GM12878 (cell line): ENCODE measurements around the gene GZMM. TPM values are rescaled to one million over a fixed set of nuclear protein-coding genes. Genes with fewer than 3 reads are reported as not detected.

Source experiments
- ATF7 ChIP-seq: fragments of 450-650 bp; IDR thresholded peaks from 2 replicates; pipeline ENCODE4 v1.6.1; 2016; ENCODE audit warnings: low read depth, mild to moderate bottlenecking
- BACH1 ChIP-seq: fragments of 450-650 bp; IDR thresholded peaks from 2 replicates; pipeline ENCODE4 v1.6.1; 2017; ENCODE audit warnings: mild to moderate bottlenecking, borderline replicate concordance
- CHD1 ChIP-seq: IDR thresholded peaks from 2 replicates; pipeline ENCODE4 v1.6.1; 2012; ENCODE audit warnings: low read depth, low read length, improper control_type of control experiment
- CHD4 ChIP-seq: fragments of 200-600 bp; sonication (generic); IDR thresholded peaks from 2 replicates; pipeline ENCODE4 v1.6.1; 2016; ENCODE audit warnings: mild to moderate bottlenecking
- EED ChIP-seq: sonication (generic); IDR thresholded peaks from 2 replicates; pipeline ENCODE4 v1.6.1; 2016; ENCODE audit warnings: antibody characterized with exemption, low read depth
- EGR1 ChIP-seq, 2 experiments: IDR thresholded peaks; 1 replicate in 1 of 2; 2 replicates in 1 of 2; pipeline ENCODE4 v1.6.1; 2011 to 2012; ENCODE audit warnings: low read depth in 2 of 2, low read length in 2 of 2, borderline replicate concordance in 1 of 2, mild to moderate bottlenecking in 1 of 2, moderate library complexity in 1 of 2
- EP300 ChIP-seq, 2 experiments: fragments of 150-350 bp in 1 of 2; IDR thresholded peaks; 2 replicates each; pipeline ENCODE4 v1.6.1; 2011 to 2012; ENCODE audit warnings: low read depth in 2 of 2, low read length in 2 of 2, borderline replicate concordance in 1 of 2, improper control_type of control experiment in 1 of 2, inconsistent platforms in 1 of 2; ENCODE audit not compliant: control insufficient read depth in 1 of 2
- GATAD2B ChIP-seq: fragments of 450-650 bp; conservative IDR thresholded peaks from 2 replicates; pipeline ENCODE4 v1.6.1; 2017; ENCODE audit warnings: low read depth, mild to moderate bottlenecking, moderate library complexity
- IKZF2 ChIP-seq, 2 experiments: fragments of 450-650 bp; IDR thresholded peaks; 2 replicates each; pipeline ENCODE4 v1.6.1; 2017; ENCODE audit warnings: mild to moderate bottlenecking in 2 of 2, moderate library complexity in 2 of 2
- JUNB ChIP-seq: IDR thresholded peaks from 2 replicates; pipeline ENCODE4 v1.6.1; 2016; ENCODE audit warnings: antibody characterized with exemption, mild to moderate bottlenecking
- MEF2B ChIP-seq: fragments of 450-650 bp; IDR thresholded peaks from 2 replicates; pipeline ENCODE4 v1.6.1; 2018; ENCODE audit warnings: mild to moderate bottlenecking, moderate library complexity; ENCODE audit not compliant: partially characterized antibody, poor library complexity, severe bottlenecking
- MXI1 ChIP-seq: fragments of 150-350 bp; IDR thresholded peaks from 2 replicates; pipeline ENCODE4 v1.6.1; 2011; ENCODE audit warnings: low read depth, mild to moderate bottlenecking, inconsistent platforms, low read length, improper control_type of control experiment
- NFIC ChIP-seq: IDR thresholded peaks from 2 replicates; pipeline ENCODE4 v1.6.1; 2012; ENCODE audit warnings: low read depth, mild to moderate bottlenecking, inconsistent platforms, low read length, moderate library complexity
- NR2C2 ChIP-seq: IDR thresholded peaks from 2 replicates; pipeline ENCODE4 v1.6.1; 2011; ENCODE audit warnings: borderline replicate concordance, low read depth; ENCODE audit not compliant: control insufficient read depth, insufficient read length
- PAX5 ChIP-seq: IDR thresholded peaks from 2 replicates; pipeline ENCODE4 v1.6.1; 2011; ENCODE audit warnings: low read depth, low read length, borderline replicate concordance
- PML ChIP-seq: IDR thresholded peaks from 2 replicates; pipeline ENCODE4 v1.6.1; 2012; ENCODE audit warnings: low read length, inconsistent platforms
- RB1 ChIP-seq: fragments of 450-650 bp; formaldehyde crosslinking; IDR thresholded peaks from 2 replicates; pipeline ENCODE4 v1.6.1; 2017; ENCODE audit warnings: mild to moderate bottlenecking, borderline replicate concordance
- SIN3A ChIP-seq: IDR thresholded peaks from 2 replicates; pipeline ENCODE4 v1.6.1; 2012; ENCODE audit warnings: low read depth, low read length, improper control_type of control experiment
- USF2 ChIP-seq: IDR thresholded peaks from 2 replicates; pipeline ENCODE4 v1.6.1; 2011; ENCODE audit warnings: low read depth, low read length, improper control_type of control experiment, borderline replicate concordance
- polyA plus RNA-seq, 11 experiments: library from polyadenylated mRNA; depleted of rRNA in 4 of 11; unstranded in 6 of 11; stranded (reverse) in 5 of 11; fragments of >200 nt; fragmentation: Nextera tagmentation in 4 of 11; fragmentation: Illumina TruSeq in 1 of 11; extraction: Ambion mirVana in 4 of 11; extraction: Trizol in 1 of 11; gene quantifications; 1 replicate in 1 of 11; 2 replicates in 10 of 11; pipeline versions ENCODE4 v1.2.1 to v1.2.3, GENCODE V29; 2011 to 2016; ENCODE audit warnings: inconsistent platforms in 2 of 11, missing spikeins in 2 of 11, low read depth in 1 of 11
- total RNA-seq, 4 experiments: library from RNA; depleted of rRNA in 3 of 4; stranded (reverse); fragments of >200 nt in 3 of 4; fragmentation: Illumina TruSeq in 1 of 4; extraction: Trizol in 1 of 4; gene quantifications; 2 replicates each; pipeline versions ENCODE4 v1.2.1 to v1.2.3, GENCODE V29; 2013 to 2021
- TF ChIP-seq, protein P1 (sequence below): fragments of 450-650 bp; IDR thresholded peaks from 2 replicates; pipeline ENCODE4 v1.6.1; 2017; ENCODE audit warnings: mild to moderate bottlenecking, moderate library complexity
- TF ChIP-seq, protein P2 (sequence below): IDR thresholded peaks from 2 replicates; pipeline ENCODE4 v1.6.1; 2011; ENCODE audit warnings: mild to moderate bottlenecking, low read depth, low read length, moderate library complexity; ENCODE audit not compliant: insufficient replicate concordance
- TF ChIP-seq, protein P3 (sequence below): fragments of 450-650 bp; IDR thresholded peaks from 2 replicates; pipeline ENCODE4 v1.6.1; 2018; ENCODE audit warnings: mild to moderate bottlenecking, low read depth, moderate library complexity; ENCODE audit not compliant: partially characterized antibody

Gene GZMM
- total and polyA plus RNA-seq, 10 of the 15 experiments (the other 5 are each of a cell fraction or from before 2014, with no cell fraction given) = 0.09 to 0.48 (median 0.23) TPM; not detected in 7

GRCh38 chr19:570937-571565 lies 27.2 kb downstream of the GZMM start (continued):
- TF ChIP-seq BACH1 (no peak), SIN3A (peak; percentile 51; the same call in 1 of the 2 replicates), MEF2B (no peak), EP300 (IDR thresholded peaks at IDR 0.05; ENCODE audit: borderline replicate concordance in 1 of 2, control insufficient read depth in 1 of 2, low read depth in 2 of 2, low read length in 2 of 2) (no peak), EGR1 (IDR thresholded peaks at IDR 0.05; ENCODE audit: borderline replicate concordance in 1 of 2, low read depth in 2 of 2, low read length in 2 of 2) (no peak), NFIC (no peak), ATF7 (no peak), CHD1 (no peak), PML (no peak; the same call in 1 of the 2 replicates), USF2 (no peak), EED (peak; percentile 75; the same call in 1 of the 2 replicates), PAX5 (no peak), CHD4 (no peak), JUNB (no peak), IKZF2 (IDR thresholded peaks at IDR 0.05) (peak; percentile 63 to 71), NR2C2 (no peak), MXI1 (no peak), RB1 (peak; percentile 82; the same call in 1 of the 2 replicates), GATAD2B (peak; percentile 86)
- TF ChIP-seq, protein P1, sequence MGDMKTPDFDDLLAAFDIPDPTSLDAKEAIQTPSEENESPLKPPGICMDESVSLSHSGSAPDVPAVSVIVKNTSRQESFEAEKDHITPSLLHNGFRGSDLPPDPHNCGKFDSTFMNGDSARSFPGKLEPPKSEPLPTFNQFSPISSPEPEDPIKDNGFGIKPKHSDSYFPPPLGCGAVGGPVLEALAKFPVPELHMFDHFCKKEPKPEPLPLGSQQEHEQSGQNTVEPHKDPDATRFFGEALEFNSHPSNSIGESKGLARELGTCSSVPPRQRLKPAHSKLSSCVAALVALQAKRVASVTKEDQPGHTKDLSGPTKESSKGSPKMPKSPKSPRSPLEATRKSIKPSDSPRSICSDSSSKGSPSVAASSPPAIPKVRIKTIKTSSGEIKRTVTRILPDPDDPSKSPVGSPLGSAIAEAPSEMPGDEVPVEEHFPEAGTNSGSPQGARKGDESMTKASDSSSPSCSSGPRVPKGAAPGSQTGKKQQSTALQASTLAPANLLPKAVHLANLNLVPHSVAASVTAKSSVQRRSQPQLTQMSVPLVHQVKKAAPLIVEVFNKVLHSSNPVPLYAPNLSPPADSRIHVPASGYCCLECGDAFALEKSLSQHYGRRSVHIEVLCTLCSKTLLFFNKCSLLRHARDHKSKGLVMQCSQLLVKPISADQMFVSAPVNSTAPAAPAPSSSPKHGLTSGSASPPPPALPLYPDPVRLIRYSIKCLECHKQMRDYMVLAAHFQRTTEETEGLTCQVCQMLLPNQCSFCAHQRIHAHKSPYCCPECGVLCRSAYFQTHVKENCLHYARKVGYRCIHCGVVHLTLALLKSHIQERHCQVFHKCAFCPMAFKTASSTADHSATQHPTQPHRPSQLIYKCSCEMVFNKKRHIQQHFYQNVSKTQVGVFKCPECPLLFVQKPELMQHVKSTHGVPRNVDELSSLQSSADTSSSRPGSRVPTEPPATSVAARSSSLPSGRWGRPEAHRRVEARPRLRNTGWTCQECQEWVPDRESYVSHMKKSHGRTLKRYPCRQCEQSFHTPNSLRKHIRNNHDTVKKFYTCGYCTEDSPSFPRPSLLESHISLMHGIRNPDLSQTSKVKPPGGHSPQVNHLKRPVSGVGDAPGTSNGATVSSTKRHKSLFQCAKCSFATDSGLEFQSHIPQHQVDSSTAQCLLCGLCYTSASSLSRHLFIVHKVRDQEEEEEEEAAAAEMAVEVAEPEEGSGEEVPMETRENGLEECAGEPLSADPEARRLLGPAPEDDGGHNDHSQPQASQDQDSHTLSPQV = no peak
- TF ChIP-seq, protein P2, sequence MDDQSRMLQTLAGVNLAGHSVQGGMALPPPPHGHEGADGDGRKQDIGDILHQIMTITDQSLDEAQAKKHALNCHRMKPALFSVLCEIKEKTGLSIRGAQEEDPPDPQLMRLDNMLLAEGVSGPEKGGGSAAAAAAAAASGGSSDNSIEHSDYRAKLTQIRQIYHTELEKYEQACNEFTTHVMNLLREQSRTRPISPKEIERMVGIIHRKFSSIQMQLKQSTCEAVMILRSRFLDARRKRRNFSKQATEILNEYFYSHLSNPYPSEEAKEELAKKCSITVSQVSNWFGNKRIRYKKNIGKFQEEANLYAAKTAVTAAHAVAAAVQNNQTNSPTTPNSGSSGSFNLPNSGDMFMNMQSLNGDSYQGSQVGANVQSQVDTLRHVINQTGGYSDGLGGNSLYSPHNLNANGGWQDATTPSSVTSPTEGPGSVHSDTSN = no peak
- TF ChIP-seq, protein P3, sequence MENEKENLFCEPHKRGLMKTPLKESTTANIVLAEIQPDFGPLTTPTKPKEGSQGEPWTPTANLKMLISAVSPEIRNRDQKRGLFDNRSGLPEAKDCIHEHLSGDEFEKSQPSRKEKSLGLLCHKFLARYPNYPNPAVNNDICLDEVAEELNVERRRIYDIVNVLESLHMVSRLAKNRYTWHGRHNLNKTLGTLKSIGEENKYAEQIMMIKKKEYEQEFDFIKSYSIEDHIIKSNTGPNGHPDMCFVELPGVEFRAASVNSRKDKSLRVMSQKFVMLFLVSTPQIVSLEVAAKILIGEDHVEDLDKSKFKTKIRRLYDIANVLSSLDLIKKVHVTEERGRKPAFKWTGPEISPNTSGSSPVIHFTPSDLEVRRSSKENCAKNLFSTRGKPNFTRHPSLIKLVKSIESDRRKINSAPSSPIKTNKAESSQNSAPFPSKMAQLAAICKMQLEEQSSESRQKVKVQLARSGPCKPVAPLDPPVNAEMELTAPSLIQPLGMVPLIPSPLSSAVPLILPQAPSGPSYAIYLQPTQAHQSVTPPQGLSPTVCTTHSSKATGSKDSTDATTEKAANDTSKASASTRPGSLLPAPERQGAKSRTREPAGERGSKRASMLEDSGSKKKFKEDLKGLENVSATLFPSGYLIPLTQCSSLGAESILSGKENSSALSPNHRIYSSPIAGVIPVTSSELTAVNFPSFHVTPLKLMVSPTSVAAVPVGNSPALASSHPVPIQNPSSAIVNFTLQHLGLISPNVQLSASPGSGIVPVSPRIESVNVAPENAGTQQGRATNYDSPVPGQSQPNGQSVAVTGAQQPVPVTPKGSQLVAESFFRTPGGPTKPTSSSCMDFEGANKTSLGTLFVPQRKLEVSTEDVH = peak; percentile 58
